Pancreas (tissue), 10 donors: ENCODE measurements around the gene ZNF330. TPM values are rescaled to one million over a fixed set of nuclear protein-coding genes. Genes with fewer than 3 reads are reported as not detected.
"Not testable (repeated sequence)": the region's sequence is repeated elsewhere in the genome, so short reads cannot be mapped to it uniquely, and the experiment has no call there.

Source experiments
- ATAC-seq, 4 donors: fragments of 200-7000 bp; cut with Tn5 transposase; one replicate each; pipeline versions ENCODE4 v1.8.0 to v1.9.1; 2020; ENCODE audit warnings: mild to moderate bottlenecking in 4 of 4, moderate library complexity in 4 of 4
- DNase-seq, 6 donors: peaks; one replicate each; pipeline ENCODE4 v3.0.0-alpha.2; 2020
- FAIRE-seq: peaks from 2 replicates; lab custom pipeline; 2012; peaks lifted over from hg19 to GRCh38; lab: Jason Lieb, UNC
- H3K27ac ChIP-seq, 4 donors: fragments of 200-600 bp; sonication (generic); 1 replicate in 3 of 4; 2 replicates in 1 of 4; pipeline versions ENCODE4 v1.5.0 to v1.8.0; 2020
- H3K27me3 ChIP-seq, 4 donors: fragments of 200-600 bp; one replicate each; pipeline ENCODE4 v1.8.0; 2021
- H3K36me3 ChIP-seq, 3 donors: fragments of 200-600 bp; sonication (generic) in 1 of 3; one replicate each; pipeline versions ENCODE4 v1.5.0 to v1.8.0; 2020 to 2021
- H3K4me1 ChIP-seq, 3 donors: fragments of 200-600 bp; one replicate each; pipeline ENCODE4 v1.8.0; 2021
- H3K4me3 ChIP-seq, 4 donors: fragments of 200-600 bp; sonication (generic) in 2 of 4; one replicate each; pipeline versions ENCODE4 v1.5.0 to v1.8.0; 2020 to 2021
- H3K9me3 ChIP-seq, 4 donors: fragments of 200-600 bp; one replicate each; pipeline ENCODE4 v1.8.0; 2021
- CTCF ChIP-seq, 4 donors: fragments of 200-600 bp; sonication (generic) in 3 of 4; IDR thresholded peaks; one replicate each; pipeline versions ENCODE4 v1.5.0 to v1.8.0; 2021; ENCODE audit warnings: antibody characterized with exemption in 4 of 4
- WGBS, 2 donors: extraction: QIAGEN DNeasy Blood & Tissue Kit; methylation state at CpG; one replicate each; pipeline ENCODE4 v1.1.7; 2013; 5-methylcytosine and 5-hydroxymethylcytosine counted together
- intact Hi-C, 3 donors: fragments of 100-400 bp; cut with DNase I; formaldehyde crosslinking; loops; one replicate each; pipeline versions ENCODE4 v1.11.1 to v1.14.2; 2022
- polyA plus RNA-seq, 2 donors: library from polyadenylated mRNA; stranded (reverse); fragments of 200-250 nt; gene quantifications; one replicate each; pipeline ENCODE4 v1.2.3, GENCODE V29; 2013
- total RNA-seq, 6 donors: library from RNA; stranded (reverse); fragmentation: NEBNext Ultra II Directional in 4 of 6; extraction: Animal tissue kit (Norgen Biotek cat#: 25700) in 4 of 6; gene quantifications; one replicate each; pipeline versions ENCODE4 v1.2.1 to v1.2.4, GENCODE V29; 2021 to 2023
- donor health status: healthy with polysubstance abuse.
- donor health status: DM: no; HTN: no; CAD: no; lungs with moderate emphysema.
- donor health status: DM: no; HTN: no; CAD: no.
- donor health status: control.
- donor health status: control.
- donor health status: Bipolar disorder and iron deficiency.
- donor health status: DM: yes; HTN: yes; CAD: no.
- donor health status: DM: no; HTN: no; CAD: no.
- donor health status: DM: no; HTN: no; CAD: no.
- donor health status: DM: yes; HTN: yes; CAD: no.

ZNF330 gene
- total and polyA plus RNA-seq, 8 donors, result 11.5 to 28.2 (median 18.8) TPM

- DNase-seq (no peak), ATAC-seq (no peak), FAIRE-seq (no peak)
- Histone ChIP-seq H3K36me3 (no peaks in the 10 kb centered on the region), H3K4me3 (no peak overlapping the region), H3K27ac (no peak overlapping the region), H3K27me3 (no peaks in the 10 kb centered on the region), H3K4me1 (no peaks in the 10 kb centered on the region), H3K9me3 (no peaks in the 10 kb centered on the region)
- TF ChIP-seq CTCF (IDR thresholded peaks at IDR 0.05), result no peak
- 69 to 78% methylated on average over 5 of the region's 5 CpGs for WGBS, 2 donors
- intact Hi-C loops, result no loop called here
Observed at GRCh38 chr4:141216002-141216761, 4.5 kb upstream of the ZNF330 start.

GRCh38 chr4:141220271-141220670, 424 bp upstream of the ZNF330 start:
- intact Hi-C loops, result no loop called here
- DNase-seq (no peak), ATAC-seq (peak in 1 of 4 donors; percentile 1), FAIRE-seq (no peak)
- H3K4me1 ChIP-seq, result peaks cover 6 to 28% (median 11%) of the 10 kb centered on the region in 3 donors
- no peaks in the 10 kb centered on the region for H3K9me3 ChIP-seq
- peak overlapping the region in 2 of 4 donors; percentile 76 to 87 for H3K4me3 ChIP-seq
- no peak for TF ChIP-seq CTCF (IDR thresholded peaks at IDR 0.05)
- 85 to 87% methylated on average over 7 of the region's 7 CpGs for WGBS, 2 donors
- no peaks in the 10 kb centered on the region for H3K27me3 ChIP-seq
- no peaks in the 10 kb centered on the region for H3K36me3 ChIP-seq
- H3K27ac ChIP-seq, result peak overlapping the region in 3 of 4 donors; percentile 81 to 94 (median 92)

GRCh38 chr4:141223418-141223817, 2.7 kb downstream of the ZNF330 start:
- Histone ChIP-seq H3K27me3 (no peaks in the 10 kb centered on the region), H3K27ac (no peak overlapping the region), H3K4me1 (peaks cover 6 to 32% (median 11%) of the 10 kb centered on the region in 3 donors), H3K36me3 (peaks cover 0 to 4% (median 0%) of the 10 kb centered on the region in 3 donors), H3K4me3 (no peak overlapping the region), H3K9me3 (no peaks in the 10 kb centered on the region)
- FAIRE-seq (no peak), DNase-seq (no peak), ATAC-seq (no peak)
- TF ChIP-seq CTCF (IDR thresholded peaks at IDR 0.05), result no peak
- 93 to 99% methylated on average over 1 of the region's 1 CpG for WGBS, 2 donors
- intact Hi-C loops, result no loop called here

GRCh38 chr4:141227280-141227679, 6.6 kb downstream of the ZNF330 start:
- ATAC-seq, intact Hi-C loops, H3K27me3 ChIP-seq, FAIRE-seq, H3K4me3 ChIP-seq, H3K9me3 ChIP-seq, DNase-seq, H3K27ac ChIP-seq: not testable (repeated sequence)
- Histone ChIP-seq H3K36me3 (peaks cover 0 to 27% (median 4%) of the 10 kb centered on the region in 3 donors), H3K4me1 (peaks cover 6 to 24% (median 9%) of the 10 kb centered on the region in 3 donors)
- WGBS, 2 donors, result 96 to 97% methylated on average over 5 of the region's 5 CpGs

- DNase-seq (no peak), FAIRE-seq (no peak), ATAC-seq (no peak)
- H3K36me3 ChIP-seq, result peaks cover 3 to 48% (median 4%) of the 10 kb centered on the region in 3 donors
- intact Hi-C loops, result no loop called here
- 84 to 85% methylated on average over 5 of the region's 5 CpGs for WGBS, 2 donors
- peaks cover 0 to 6% (median 3%) of the 10 kb centered on the region in 3 donors for H3K4me1 ChIP-seq
- no peak for TF ChIP-seq CTCF (IDR thresholded peaks at IDR 0.05)
- H3K4me3 ChIP-seq, result no peak overlapping the region
- H3K27me3 ChIP-seq, result no peaks in the 10 kb centered on the region
- no peaks in the 10 kb centered on the region for H3K9me3 ChIP-seq
- H3K27ac ChIP-seq, result no peak overlapping the region
Observed at GRCh38 chr4:141229408-141230101, 8.9 kb downstream of the ZNF330 start.
